IgD-negative memory B cell (primary cell): ENCODE measurements around the gene CAB39L. TPM values are rescaled to one million over a fixed set of nuclear protein-coding genes. Genes with fewer than 3 reads are reported as not detected.

ENCODE experiments used
- polyA plus RNA-seq: library from polyadenylated mRNA; unstranded; fragments of 300-500 nt; fragmentation: Illumina TruSeq; gene quantifications from one replicate; pipeline ENCODE4 v1.2.3, GENCODE V29; 2021

The CAB39L gene
- polyA plus RNA-seq, 1 donor from 2014 or later: 1.7 TPM

Other genes starting within 250 kb of the CAB39L start
- not detected for gene MLNR, start 223.7 kb downstream of the CAB39L start, polyA plus RNA-seq
- gene CDADC1, start 196.1 kb downstream of the CAB39L start, polyA plus RNA-seq: 6.7 TPM
- gene SETDB2, start 210 bp upstream of the CAB39L start, polyA plus RNA-seq: 15.0 TPM
- 70.1 TPM for gene PHF11, start 51.9 kb upstream of the CAB39L start, polyA plus RNA-seq
- gene RCBTB1, start 141.5 kb upstream of the CAB39L start, polyA plus RNA-seq: 8.5 TPM
- 7.7 TPM for gene ARL11, start 184.4 kb upstream of the CAB39L start, polyA plus RNA-seq
- 43.3 TPM for gene EBPL, start 247.4 kb upstream of the CAB39L start, polyA plus RNA-seq